Adrenal gland (tissue), 12 donors: ENCODE measurements around the gene GPR52. TPM values are rescaled to one million over a fixed set of nuclear protein-coding genes. Genes with fewer than 3 reads are reported as not detected.
"Not testable (repeated sequence)": the region's sequence is repeated elsewhere in the genome, so short reads cannot be mapped to it uniquely, and the experiment has no call there.

Source experiments
- DNase-seq, 7 donors: peaks; one replicate each; pipeline ENCODE4 v3.0.0-alpha.2; 2019 to 2020
- H3K27ac ChIP-seq, 5 donors: fragments of 200-600 bp; sonication (generic) in 4 of 5; 1 replicate in 3 of 5; 2 replicates in 2 of 5; pipeline versions ENCODE4 v1.5.1 to v1.8.0; 2016 to 2020; ENCODE audit warnings: mild to moderate bottlenecking in 1 of 5
- H3K27me3 ChIP-seq: fragments of 200-600 bp; 2 replicates; pipeline ENCODE4 v1.8.0; 2021
- H3K36me3 ChIP-seq, 2 donors: fragments of 200-600 bp; replicated peaks in 1 of 2; 1 replicate in 1 of 2; 2 replicates in 1 of 2; pipeline versions ENCODE4 v1.5.1 to v1.8.0; 2018 to 2022
- H3K4me1 ChIP-seq, 2 donors: fragments of 200-600 bp; replicated peaks in 1 of 2; 1 replicate in 1 of 2; 2 replicates in 1 of 2; pipeline versions ENCODE4 v1.5.1 to v1.8.0; 2018 to 2021
- H3K4me3 ChIP-seq, 4 donors: fragments of 200-600 bp; sonication (generic) in 3 of 4; one replicate each; pipeline ENCODE4 v1.5.1; 2016 to 2018
- H3K9me3 ChIP-seq, 3 donors: fragments of 200-600 bp; sonication (generic) in 1 of 3; replicated peaks in 1 of 3; 1 replicate in 2 of 3; 2 replicates in 1 of 3; pipeline versions ENCODE4 v1.5.1 to v1.8.0; 2016 to 2021
- POLR2A ChIP-seq, 2 donors: fragments of 450-650 bp; IDR thresholded peaks; one replicate each; pipeline ENCODE4 v1.6.1; 2017; ENCODE audit warnings: antibody characterized with exemption in 2 of 2, mild to moderate bottlenecking in 2 of 2, moderate library complexity in 1 of 2
- WGBS, 4 donors: extraction: QIAGEN DNeasy Blood & Tissue Kit in 2 of 4; methylation state at CpG; one replicate each; pipeline versions ENCODE4 v1.1.5 to v1.1.7; 2013 to 2017; 5-methylcytosine and 5-hydroxymethylcytosine counted together
- intact Hi-C, 2 donors: fragments of 100-400 bp; cut with DNase I; formaldehyde crosslinking; loops; one replicate each; pipeline versions ENCODE4 v1.14.1 to v1.15.0; 2022 to 2023
- polyA plus RNA-seq, 3 donors: library from polyadenylated mRNA; stranded (reverse); fragments of 200-250 nt in 2 of 3; fragments of 350-450 nt in 1 of 3; fragmentation: Illumina TruSeq in 1 of 3; extraction: RNeasy Lipid Tissue Mini Kit (QIAGEN cat#74804) in 1 of 3; gene quantifications; one replicate each; pipeline ENCODE4 v1.2.3, GENCODE V29; 2013 to 2014
- total RNA-seq, 9 donors: library from RNA; depleted of rRNA in 4 of 9; stranded (reverse); fragments of >200 nt in 4 of 9; fragments of 120-200 nt in 1 of 9; fragmentation: NEBNext Ultra II Directional in 1 of 9; extraction: Animal tissue kit (Norgen Biotek cat#: 25700) in 1 of 9; gene quantifications; one replicate each; pipeline versions ENCODE4 v1.1.0 to v1.2.4, GENCODE V29; 2013 to 2023
- TF ChIP-seq, protein P1 (sequence below), 6 experiments: fragments of 450-650 bp in 4 of 6; fragments of 200-600 bp in 2 of 6; sonication (generic) in 1 of 6; IDR thresholded peaks; 1 replicate in 5 of 6; 2 replicates in 1 of 6; pipeline versions ENCODE4 v1.5.1 to v1.8.0; 2016 to 2021; ENCODE audit warnings: antibody characterized with exemption in 6 of 6, mild to moderate bottlenecking in 2 of 6, moderate library complexity in 1 of 6
- donor health status: healthy with polysubstance abuse.
- donor health status: Bipolar disorder and iron deficiency.
- donor health status: DM: yes; HTN: yes; CAD: no.
- donor health status: DM: no; HTN: no; CAD: no.
- donor health status: DM: no; HTN: no; CAD: no.
- donor health status: DM: yes; HTN: yes; CAD: no.

GPR52 gene
- total and polyA plus RNA-seq, 12 donors: 0.24 to 2.8 (median 0.79) TPM; not detected in 4

DNA sequence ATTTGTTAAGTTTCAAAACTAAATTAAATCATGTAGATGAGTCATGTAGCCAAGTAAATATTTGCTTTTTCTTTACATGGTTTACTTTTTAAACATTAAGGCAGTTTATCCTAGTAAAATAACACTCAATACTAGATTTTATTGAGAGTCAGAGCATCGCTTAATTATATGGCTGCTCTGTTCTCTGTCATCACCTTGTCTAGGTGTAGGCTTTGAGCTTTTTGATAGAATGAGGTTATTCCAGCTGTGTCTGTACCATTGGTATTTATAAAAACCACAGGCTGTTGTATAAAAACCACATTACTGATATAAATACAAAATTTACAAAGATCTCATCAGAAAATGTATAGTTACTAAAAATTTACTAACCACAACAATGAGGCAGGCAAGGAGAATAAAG, 42.5 kb upstream of the GPR52 start:
- no peak for TF ChIP-seq POLR2A (IDR thresholded peaks at IDR 0.05)
- TF ChIP-seq, protein P1, sequence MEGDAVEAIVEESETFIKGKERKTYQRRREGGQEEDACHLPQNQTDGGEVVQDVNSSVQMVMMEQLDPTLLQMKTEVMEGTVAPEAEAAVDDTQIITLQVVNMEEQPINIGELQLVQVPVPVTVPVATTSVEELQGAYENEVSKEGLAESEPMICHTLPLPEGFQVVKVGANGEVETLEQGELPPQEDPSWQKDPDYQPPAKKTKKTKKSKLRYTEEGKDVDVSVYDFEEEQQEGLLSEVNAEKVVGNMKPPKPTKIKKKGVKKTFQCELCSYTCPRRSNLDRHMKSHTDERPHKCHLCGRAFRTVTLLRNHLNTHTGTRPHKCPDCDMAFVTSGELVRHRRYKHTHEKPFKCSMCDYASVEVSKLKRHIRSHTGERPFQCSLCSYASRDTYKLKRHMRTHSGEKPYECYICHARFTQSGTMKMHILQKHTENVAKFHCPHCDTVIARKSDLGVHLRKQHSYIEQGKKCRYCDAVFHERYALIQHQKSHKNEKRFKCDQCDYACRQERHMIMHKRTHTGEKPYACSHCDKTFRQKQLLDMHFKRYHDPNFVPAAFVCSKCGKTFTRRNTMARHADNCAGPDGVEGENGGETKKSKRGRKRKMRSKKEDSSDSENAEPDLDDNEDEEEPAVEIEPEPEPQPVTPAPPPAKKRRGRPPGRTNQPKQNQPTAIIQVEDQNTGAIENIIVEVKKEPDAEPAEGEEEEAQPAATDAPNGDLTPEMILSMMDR (IDR thresholded peaks at IDR 0.05): no peak
- Histone ChIP-seq H3K4me1 (no peaks in the 10 kb centered on the region), H3K27ac (no peak overlapping the region), H3K4me3 (no peak overlapping the region), H3K27me3 (no peaks in the 10 kb centered on the region), H3K9me3 (no peaks in the 10 kb centered on the region), H3K36me3 (no peaks in the 10 kb centered on the region)
- 91 to 97% (median 95%) methylated on average over 1 of the region's 1 CpG for WGBS, 4 donors
- no peak for DNase-seq
- intact Hi-C loops: no loop called here

DNA sequence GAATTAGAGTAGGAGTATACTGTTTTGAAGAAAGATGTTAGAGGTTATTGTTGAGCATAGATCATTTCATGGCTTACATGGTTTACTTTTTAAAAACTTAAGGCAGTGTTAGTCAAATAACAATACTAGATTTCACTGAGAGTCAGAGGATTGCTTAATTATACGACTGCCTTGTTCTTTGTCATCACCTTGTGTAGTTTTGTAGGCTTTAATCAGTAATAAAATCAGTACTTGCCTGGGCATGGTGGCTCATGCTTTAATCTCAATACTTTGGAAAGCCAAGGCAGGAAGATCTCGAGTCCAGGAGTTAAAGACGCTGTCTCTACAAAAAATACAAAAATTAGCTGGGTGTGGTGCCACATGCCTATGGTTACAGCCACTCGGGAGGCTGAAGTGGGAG, 41.3 kb upstream of the GPR52 start:
- 82 to 94% (median 90%) methylated on average over 4 of the region's 4 CpGs for WGBS, 4 donors
- intact Hi-C loops: no loop called here
- TF ChIP-seq POLR2A (IDR thresholded peaks at IDR 0.05): no peak
- TF ChIP-seq, protein P1 (IDR thresholded peaks at IDR 0.05): no peak
- Histone ChIP-seq H3K36me3 (no peaks in the 10 kb centered on the region), H3K27ac (no peak overlapping the region), H3K4me1 (no peaks in the 10 kb centered on the region), H3K27me3 (no peaks in the 10 kb centered on the region), H3K4me3 (no peak overlapping the region), H3K9me3 (no peaks in the 10 kb centered on the region)
- no peak for DNase-seq

DNA sequence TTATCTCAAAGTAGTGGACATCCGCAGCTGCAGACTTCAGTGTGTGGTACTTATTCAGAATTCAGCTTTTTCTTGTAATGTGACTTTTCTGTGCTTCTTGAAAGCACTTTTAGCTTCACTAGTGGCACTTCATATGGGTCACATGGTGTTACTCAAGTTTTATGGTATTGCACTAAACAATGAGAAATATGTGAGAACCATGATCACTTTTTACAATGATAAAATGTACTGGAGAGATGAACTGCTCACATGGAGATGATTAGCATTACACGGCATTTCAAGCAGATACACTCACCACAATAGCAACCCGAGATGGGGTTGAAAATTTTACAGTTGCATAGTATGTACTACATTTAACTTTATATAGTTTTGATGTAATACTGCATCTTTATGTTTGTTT, 40.1 kb upstream of the GPR52 start:
- no peak overlapping the region for H3K27ac ChIP-seq
- 91 to 98% (median 95%) methylated on average over 3 of the region's 3 CpGs for WGBS, 4 donors

DNA sequence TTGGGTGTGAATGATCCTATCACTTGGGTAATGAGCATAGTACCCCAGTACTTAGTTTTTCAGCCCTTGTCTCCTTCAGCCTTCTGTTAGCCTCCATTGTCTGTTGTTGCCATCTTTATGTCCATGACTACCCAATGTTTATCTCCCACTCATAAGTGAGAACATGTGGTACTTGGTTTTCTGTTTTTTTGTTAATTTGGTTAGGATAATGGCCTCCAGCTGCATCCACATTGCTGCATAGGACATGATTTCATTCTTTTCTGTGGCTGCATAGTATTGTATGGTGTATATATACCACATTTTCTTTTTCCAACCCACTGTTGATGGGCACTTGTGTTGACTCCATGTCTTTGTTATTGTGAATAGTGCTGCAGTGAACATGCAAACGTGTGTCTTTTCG, 39.6 kb upstream of the GPR52 start:
- Histone ChIP-seq H3K4me1 (no peaks in the 10 kb centered on the region), H3K4me3 (no peak overlapping the region), H3K9me3 (peaks cover 0 to 4% (median 0%) of the 10 kb centered on the region in 3 donors), H3K27ac (no peak overlapping the region), H3K36me3 (no peaks in the 10 kb centered on the region), H3K27me3 (no peaks in the 10 kb centered on the region)
- intact Hi-C loops: no loop called here
- no peak for DNase-seq
- no peak for TF ChIP-seq POLR2A (IDR thresholded peaks at IDR 0.05)
- TF ChIP-seq, protein P1 (IDR thresholded peaks at IDR 0.05): no peak
- WGBS, 4 donors: 61 to 72% (median 67%) methylated on average over 2 of the region's 2 CpGs

More for the DNA sequence above, 40.1 kb upstream of the GPR52 start:
- Histone ChIP-seq H3K4me1 (no peaks in the 10 kb centered on the region), H3K27me3 (no peaks in the 10 kb centered on the region), H3K9me3 (peaks cover 0 to 4% (median 0%) of the 10 kb centered on the region in 3 donors), H3K4me3 (no peak overlapping the region), H3K36me3 (no peaks in the 10 kb centered on the region)
- no peak for TF ChIP-seq POLR2A (IDR thresholded peaks at IDR 0.05)
- TF ChIP-seq, protein P1 (IDR thresholded peaks at IDR 0.05): no peak
- intact Hi-C loops: no loop called here
- DNase-seq: no peak

DNA sequence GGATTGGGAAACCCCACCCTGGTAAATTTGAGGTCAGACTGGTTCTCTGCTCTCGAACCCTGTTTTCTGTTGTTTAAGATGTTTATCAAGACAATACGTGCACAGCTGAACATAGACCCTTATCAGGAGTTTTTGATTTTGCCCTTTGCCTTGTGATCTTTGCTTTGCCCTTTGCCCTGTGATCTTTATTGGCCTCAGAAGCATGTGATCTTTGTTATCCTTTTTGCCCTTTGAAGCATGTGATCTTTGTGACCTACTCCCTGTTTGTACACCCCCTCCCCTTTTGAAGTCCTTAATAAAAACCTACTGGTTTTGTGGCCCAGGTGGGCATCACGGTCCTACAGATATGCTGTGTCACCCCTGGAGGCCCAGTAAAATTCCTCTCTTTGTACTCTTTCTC, 38.0 kb upstream of the GPR52 start:
- H3K27ac ChIP-seq, H3K36me3 ChIP-seq, H3K4me1 ChIP-seq, H3K9me3 ChIP-seq, DNase-seq, H3K4me3 ChIP-seq, intact Hi-C loops, H3K27me3 ChIP-seq: not testable (repeated sequence)
- 90 to 94% (median 92%) methylated on average over 3 of the region's 3 CpGs for WGBS, 4 donors
